Measurements from ENCODE around the gene ST6GAL1. TPM values are rescaled to one million over a fixed set of nuclear protein-coding genes. Genes with fewer than 3 reads are reported as not detected.
"Not testable (repeated sequence)": the region's sequence is repeated elsewhere in the genome, so short reads cannot be mapped to it uniquely, and the experiment has no call there.

Gene ST6GAL1
- total RNA-seq (9.4 TPM), polyA plus RNA-seq (ENCODE audit: insufficient read depth in 1 of 8, insufficient read length in 8 of 8, low replicate concordance in 1 of 8) (10 to 100 TPM in 7 of 8 donors, 1 to 10 TPM in 1; 9.7 to 17.3 (median 13.0) TPM)
- long read RNA-seq, donor 1, full-length matches to known transcripts = 2 of 2 reads
- long read RNA-seq, donor 1, partial matches to known transcripts = 0 of 2 reads
- long read RNA-seq, donor 1, other reads (novel, unspliced or antisense) = 0 of 2 reads
- long read RNA-seq, donor 2, full-length matches to known transcripts = 1 of 1 reads
- long read RNA-seq, donor 2, partial matches to known transcripts = 0 of 1 reads
- long read RNA-seq, donor 2, other reads (novel, unspliced or antisense) = 0 of 1 reads
- long read RNA-seq, donor 3, full-length matches to known transcripts = 3 of 20 reads
- long read RNA-seq, donor 3, partial matches to known transcripts = 0 of 20 reads
- long read RNA-seq, donor 3, other reads (novel, unspliced or antisense) = 17 of 20 reads
- long read RNA-seq, donor 4, full-length matches to known transcripts = 1 of 11 reads
- long read RNA-seq, donor 4, partial matches to known transcripts = 0 of 11 reads
- long read RNA-seq, donor 4, other reads (novel, unspliced or antisense) = 10 of 11 reads
- long read RNA-seq, donor 5, full-length matches to known transcripts = 4 of 84 reads
- long read RNA-seq, donor 5, partial matches to known transcripts = 34 of 84 reads
- long read RNA-seq, donor 5, other reads (novel, unspliced or antisense) = 46 of 84 reads
- long read RNA-seq, donor 6, partial matches to known transcripts = 0 of 37 reads
- long read RNA-seq, donor 6, other reads (novel, unspliced or antisense) = 37 of 37 reads
- long read RNA-seq, donor 7, full-length matches to known transcripts = 3 of 53 reads
- long read RNA-seq, donor 7, partial matches to known transcripts = 24 of 53 reads
- long read RNA-seq, donor 7, other reads (novel, unspliced or antisense) = 26 of 53 reads
- long read RNA-seq, donor 8, full-length matches to known transcripts = 6 of 13 reads
- long read RNA-seq, donor 8, partial matches to known transcripts = 0 of 13 reads
- long read RNA-seq, donor 8, other reads (novel, unspliced or antisense) = 7 of 13 reads
- long read RNA-seq, donor 9, full-length matches to known transcripts = 5 of 25 reads
- long read RNA-seq, donor 9, partial matches to known transcripts = 0 of 25 reads
- long read RNA-seq, donor 9, other reads (novel, unspliced or antisense) = 20 of 25 reads
- long read RNA-seq, donor 10, full-length matches to known transcripts = 2 of 45 reads
- long read RNA-seq, donor 10, partial matches to known transcripts = 6 of 45 reads
- long read RNA-seq, donor 10, other reads (novel, unspliced or antisense) = 37 of 45 reads
- long read RNA-seq, donor 11, full-length matches to known transcripts = 2 of 2 reads
- long read RNA-seq, donor 11, partial matches to known transcripts = 0 of 2 reads
- long read RNA-seq, donor 11, other reads (novel, unspliced or antisense) = 0 of 2 reads

- DNase-seq = peak; percentile 81
- Histone ChIP-seq H3K4me1 (ENCODE audit: control insufficient read depth, insufficient read depth, low read length) (peaks cover 27% of the 10 kb centered on the region), H3K27ac (ENCODE audit: low read length) (peak within 1 kb of the TSS; percentile 76), H3K27me3 (ENCODE audit: control insufficient read depth, insufficient read depth, low read length) (peaks cover 14% of the 10 kb centered on the region), H3K9me3 (replicated peaks; ENCODE audit: control insufficient read depth, low read depth, low read length) (no peaks in the 10 kb centered on the region), H3K4me3 (ENCODE audit: low read length) (peak within 1 kb of the TSS; percentile 75), H3K36me3 (ENCODE audit: control insufficient read depth, insufficient read depth, low read length) (peaks cover 2% of the 10 kb centered on the region)
- WGBS (ENCODE audit: insufficient coverage) = 0% methylated on average over 22 of the region's 38 CpGs
Observed at GRCh38 chr3:186930143-186930640, at the start of gene ST6GAL1. Gene ST6GAL1 (plus strand): TSS chr3:186930526. CDS start chr3:187042704, 112,178 bp downstream.

- Histone ChIP-seq H3K9me3 (replicated peaks; ENCODE audit: control insufficient read depth, low read depth, low read length) (no peaks in the 10 kb centered on the region), H3K4me1 (ENCODE audit: control insufficient read depth, insufficient read depth, low read length) (no peaks in the 10 kb centered on the region), H3K36me3 (ENCODE audit: control insufficient read depth, insufficient read depth, low read length) (no peaks in the 10 kb centered on the region), H3K4me3 (ENCODE audit: low read length) (no peak overlapping the region), H3K27me3 (ENCODE audit: control insufficient read depth, insufficient read depth, low read length) (no peaks in the 10 kb centered on the region), H3K27ac (ENCODE audit: low read length) (no peak overlapping the region)
- DNase-seq = no peak
- WGBS (ENCODE audit: insufficient coverage) = 38% methylated on average over 2 of the region's 4 CpGs
Observed at GRCh38 chr3:186882150-186882524, 48.2 kb upstream of the ST6GAL1 start.

- 100% methylated on average over 1 of the region's 6 CpGs for WGBS (ENCODE audit: insufficient coverage)
- H3K27me3 ChIP-seq (ENCODE audit: control insufficient read depth, insufficient read depth, low read length) = no peaks in the 10 kb centered on the region
- no peak overlapping the region for H3K4me3 ChIP-seq (ENCODE audit: low read length)
- no peak overlapping the region for H3K27ac ChIP-seq (ENCODE audit: low read length)
- no peak for DNase-seq
- no peaks in the 10 kb centered on the region for H3K36me3 ChIP-seq (ENCODE audit: control insufficient read depth, insufficient read depth, low read length)
- no peaks in the 10 kb centered on the region for H3K9me3 ChIP-seq (replicated peaks; ENCODE audit: control insufficient read depth, low read depth, low read length)
- no peaks in the 10 kb centered on the region for H3K4me1 ChIP-seq (ENCODE audit: control insufficient read depth, insufficient read depth, low read length)
Observed at GRCh38 chr3:186882881-186883685, 47.2 kb upstream of the ST6GAL1 start.

GRCh38 chr3:186883686-186884058 is 46.7 kb upstream of the ST6GAL1 start:
- H3K27ac ChIP-seq (ENCODE audit: low read length) = no peak overlapping the region
- no peaks in the 10 kb centered on the region for H3K9me3 ChIP-seq (replicated peaks; ENCODE audit: control insufficient read depth, low read depth, low read length)
- no peaks in the 10 kb centered on the region for H3K4me1 ChIP-seq (ENCODE audit: control insufficient read depth, insufficient read depth, low read length)
- H3K4me3 ChIP-seq (ENCODE audit: low read length) = no peak overlapping the region
- H3K27me3 ChIP-seq (ENCODE audit: control insufficient read depth, insufficient read depth, low read length) = no peaks in the 10 kb centered on the region
- DNase-seq = no peak
- no CpG with 5 or more reads among the region's 1 CpG for WGBS (ENCODE audit: insufficient coverage)
- H3K36me3 ChIP-seq (ENCODE audit: control insufficient read depth, insufficient read depth, low read length) = no peaks in the 10 kb centered on the region

GRCh38 chr3:186884868-186885267 is 45.5 kb upstream of the ST6GAL1 start:
- not testable (repeated sequence) for H3K27ac ChIP-seq (ENCODE audit: low read length); H3K9me3 ChIP-seq (replicated peaks; ENCODE audit: control insufficient read depth, low read depth, low read length); H3K4me1 ChIP-seq (ENCODE audit: control insufficient read depth, insufficient read depth, low read length); H3K36me3 ChIP-seq (ENCODE audit: control insufficient read depth, insufficient read depth, low read length); H3K4me3 ChIP-seq (ENCODE audit: low read length); H3K27me3 ChIP-seq (ENCODE audit: control insufficient read depth, insufficient read depth, low read length); DNase-seq
- WGBS (ENCODE audit: insufficient coverage) = 91% methylated on average over 12 of the region's 29 CpGs

GRCh38 chr3:186886202-186886981 is 43.9 kb upstream of the ST6GAL1 start:
- no peaks in the 10 kb centered on the region for H3K4me1 ChIP-seq (ENCODE audit: control insufficient read depth, insufficient read depth, low read length)
- no peaks in the 10 kb centered on the region for H3K9me3 ChIP-seq (replicated peaks; ENCODE audit: control insufficient read depth, low read depth, low read length)
- H3K27ac ChIP-seq (ENCODE audit: low read length) = no peak overlapping the region
- H3K4me3 ChIP-seq (ENCODE audit: low read length) = no peak overlapping the region
- H3K36me3 ChIP-seq (ENCODE audit: control insufficient read depth, insufficient read depth, low read length) = no peaks in the 10 kb centered on the region
- DNase-seq = no peak
- 100% methylated on average over 1 of the region's 5 CpGs for WGBS (ENCODE audit: insufficient coverage)
- H3K27me3 ChIP-seq (ENCODE audit: control insufficient read depth, insufficient read depth, low read length) = no peaks in the 10 kb centered on the region

GRCh38 chr3:186887507-186887938 is 42.8 kb upstream of the ST6GAL1 start:
- H3K27ac ChIP-seq (ENCODE audit: low read length); DNase-seq; H3K36me3 ChIP-seq (ENCODE audit: control insufficient read depth, insufficient read depth, low read length); H3K9me3 ChIP-seq (replicated peaks; ENCODE audit: control insufficient read depth, low read depth, low read length); H3K27me3 ChIP-seq (ENCODE audit: control insufficient read depth, insufficient read depth, low read length); H3K4me3 ChIP-seq (ENCODE audit: low read length); H3K4me1 ChIP-seq (ENCODE audit: control insufficient read depth, insufficient read depth, low read length): not testable (repeated sequence)
- WGBS (ENCODE audit: insufficient coverage) = no CpG with 5 or more reads among the region's 5 CpGs

- no peak overlapping the region for H3K27ac ChIP-seq (ENCODE audit: low read length)
Observed at GRCh38 chr3:186888569-186888968, 41.8 kb upstream of the ST6GAL1 start.

More at GRCh38 chr3:186888569-186888968, 41.8 kb upstream of the ST6GAL1 start:
- H3K4me1 ChIP-seq (ENCODE audit: control insufficient read depth, insufficient read depth, low read length) = no peaks in the 10 kb centered on the region
- no peak overlapping the region for H3K4me3 ChIP-seq (ENCODE audit: low read length)
- no peaks in the 10 kb centered on the region for H3K9me3 ChIP-seq (replicated peaks; ENCODE audit: control insufficient read depth, low read depth, low read length)
- no peak for DNase-seq
- H3K27me3 ChIP-seq (ENCODE audit: control insufficient read depth, insufficient read depth, low read length) = no peaks in the 10 kb centered on the region
- H3K36me3 ChIP-seq (ENCODE audit: control insufficient read depth, insufficient read depth, low read length) = no peaks in the 10 kb centered on the region
- WGBS (ENCODE audit: insufficient coverage) = 7% methylated on average over 2 of the region's 6 CpGs

Measured in muscle of leg (tissue), 16 donors.